HCT116 (cell line): ENCODE data around the gene DOK1. TPM values are rescaled to one million over a fixed set of nuclear protein-coding genes. Genes with fewer than 3 reads are reported as not detected.

Experiments used
- ATAC-seq: fragments of 200-7000 bp; cut with Tn5 transposase; 2 replicates; pipeline ENCODE4 v1.9.1; 2020; ENCODE audit warnings: mild to moderate bottlenecking, moderate library complexity
- BruUV-seq: library from RNA; stranded (reverse); fragments of 400-500 nt; replicated peaks from 2 replicates; lab custom pipeline; 2021; lab: Mats Ljungman, UMichigan
- CTCF ChIA-PET: fragments of 300-600 bp; sonication (Branson Sonifier 250); formaldehyde crosslinking; loops from one replicate; lab custom pipeline; 2021; ENCODE audit warnings: antibody characterized with exemption; lab: Charles Lee
- POLR2A ChIA-PET: fragments of 300-600, 350-600 bp; sonication (Branson Sonifier 250); formaldehyde crosslinking; loops from one replicate; lab custom pipeline; 2021; ENCODE audit warnings: antibody characterized with exemption; lab: Charles Lee
- RAD21 ChIA-PET, 2 experiments: fragments of 300-600 bp; sonication (Branson Sonifier 250); formaldehyde crosslinking; loops; one replicate each; lab custom pipeline; 2023; ENCODE audit warnings: low total read pairs in 2 of 2; ENCODE audit not compliant: uncharacterized antibody in 2 of 2, unreplicated experiment in 2 of 2, low non-redundant PET in 1 of 2; lab: Charles Lee
- DNase-seq: peaks from one replicate; pipeline ENCODE4 v3.0.0-alpha.2; 2010; ENCODE audit warnings: low read depth, low spot score
- H2AFZ ChIP-seq: fragments of 200-600 bp; shearing (Covaris generic), sonication (generic); 2 replicates; pipeline ENCODE4 v1.6.1; 2017; ENCODE audit warnings: low read depth, mixed run types, mixed read lengths, antibody characterized with exemption, low read length; ENCODE audit not compliant: poor library complexity, severe bottlenecking
- H3K27ac ChIP-seq: 2 replicates; pipeline ENCODE4 v1.5.1; 2012; ENCODE audit warnings: low read depth, low read length
- H3K27me3 ChIP-seq: fragments of 200-600 bp; sonication (generic); 2 replicates; pipeline ENCODE4 v1.6.1; 2016; ENCODE audit warnings: mixed run types, low read length, mixed read lengths; ENCODE audit not compliant: insufficient read depth
- H3K36me3 ChIP-seq, 2 experiments: fragments of 200-500 bp in 1 of 2; fragments of 200-600 bp in 1 of 2; sonication (Bioruptor generic) in 1 of 2; sonication (generic) in 1 of 2; 2 replicates each; pipeline versions ENCODE4 v1.5.1 to v1.6.1; 2014 to 2016; ENCODE audit warnings: low read length in 2 of 2, inconsistent platforms in 1 of 2, mixed read lengths in 1 of 2, mixed run types in 1 of 2; ENCODE audit not compliant: insufficient read depth in 2 of 2, control insufficient read depth in 1 of 2
- H3K4me1 ChIP-seq, 2 experiments: fragments of 200-600 bp in 1 of 2; sonication (generic) in 1 of 2; 2 replicates each; pipeline versions ENCODE4 v1.5.1 to v1.6.1; 2012 to 2017; ENCODE audit warnings: low read length in 2 of 2, inconsistent platforms in 1 of 2, mild to moderate bottlenecking in 1 of 2, mixed read lengths in 1 of 2, mixed run types in 1 of 2, moderate library complexity in 1 of 2; ENCODE audit not compliant: insufficient read depth in 2 of 2, control insufficient read depth in 1 of 2
- H3K4me2 ChIP-seq: fragments of 200-600 bp; sonication (generic); 2 replicates; pipeline ENCODE4 v1.6.1; 2017; ENCODE audit warnings: mixed run types, low read length, mixed read lengths
- H3K4me3 ChIP-seq, 2 experiments: fragments of 200-600 bp in 1 of 2; sonication (generic) in 1 of 2; replicated peaks in 1 of 2; 2 replicates each; pipeline ENCODE4 v1.5.1; 2011 to 2016; ENCODE audit warnings: low read length in 2 of 2, control low read depth in 1 of 2, low read depth in 1 of 2, mild to moderate bottlenecking in 1 of 2, mixed read lengths in 1 of 2, mixed run types in 1 of 2
- H3K79me2 ChIP-seq: fragments of 200-600 bp; sonication (generic); 2 replicates; pipeline ENCODE4 v1.6.1; 2017; ENCODE audit warnings: mild to moderate bottlenecking, mixed run types, low read length, moderate library complexity, mixed read lengths; ENCODE audit not compliant: insufficient read depth
- H3K9ac ChIP-seq: fragments of 200-600 bp; sonication (generic); 2 replicates; pipeline ENCODE4 v1.6.1; 2016; ENCODE audit warnings: low read length, mixed read lengths
- H3K9me2 ChIP-seq: fragments of 200-600 bp; sonication (generic), shearing (Covaris generic); 2 replicates; pipeline ENCODE4 v1.6.1; 2017; ENCODE audit warnings: mixed run types, mild to moderate bottlenecking, moderate library complexity; ENCODE audit not compliant: insufficient read depth
- H3K9me3 ChIP-seq, 2 experiments: fragments of 200-500 bp in 1 of 2; fragments of 200-600 bp in 1 of 2; sonication (Bioruptor generic) in 1 of 2; sonication (generic) in 1 of 2; 2 replicates each; pipeline ENCODE4 v1.6.1; 2014 to 2017; ENCODE audit warnings: low read length in 2 of 2, mixed read lengths in 2 of 2, inconsistent platforms in 1 of 2, low read depth in 1 of 2, mild to moderate bottlenecking in 1 of 2, mixed run types in 1 of 2, moderate library complexity in 1 of 2; ENCODE audit not compliant: control insufficient read depth in 1 of 2, insufficient read depth in 1 of 2
- H4K20me1 ChIP-seq: fragments of 200-600 bp; sonication (generic), shearing (Covaris generic); 2 replicates; pipeline ENCODE4 v1.6.1; 2017; ENCODE audit warnings: mixed run types, mild to moderate bottlenecking, moderate library complexity; ENCODE audit not compliant: insufficient read depth
- CEBPB ChIP-seq: IDR thresholded peaks from 2 replicates; pipeline ENCODE4 v1.6.1; 2012; ENCODE audit warnings: low read depth
- EGR1 ChIP-seq: IDR thresholded peaks from 2 replicates; pipeline ENCODE4 v1.6.1; 2012; ENCODE audit warnings: low read depth
- EZH2phosphoT487 ChIP-seq: fragments of 200-600 bp; IDR thresholded peaks from 2 replicates; pipeline ENCODE4 v1.6.1; 2018; ENCODE audit warnings: antibody characterized with exemption, borderline replicate concordance
- JUND ChIP-seq: IDR thresholded peaks from 2 replicates; pipeline ENCODE4 v1.6.1; 2012
- POLR2AphosphoS5 ChIP-seq: IDR thresholded peaks from 2 replicates; pipeline ENCODE4 v1.6.1; 2011; ENCODE audit warnings: mild to moderate bottlenecking, low read depth, low read length, moderate library complexity
- RAD21 ChIP-seq: IDR thresholded peaks from 2 replicates; pipeline ENCODE4 v1.6.1; 2012; ENCODE audit warnings: low read depth, mild to moderate bottlenecking
- SIN3A ChIP-seq: IDR thresholded peaks from 2 replicates; pipeline ENCODE4 v1.6.1; 2012; ENCODE audit warnings: low read depth
- SP1 ChIP-seq: IDR thresholded peaks from 2 replicates; pipeline ENCODE4 v1.6.1; 2012; ENCODE audit warnings: low read depth
- SRF ChIP-seq: IDR thresholded peaks from 2 replicates; pipeline ENCODE4 v1.6.1; 2012; ENCODE audit warnings: low read depth
- YY1 ChIP-seq: IDR thresholded peaks from 2 replicates; pipeline ENCODE4 v1.6.1; 2011; ENCODE audit warnings: low read length, low read depth, moderate library complexity, mild to moderate bottlenecking; ENCODE audit not compliant: insufficient replicate concordance; ENCODE audit errors: extremely low read depth
- ZFX ChIP-seq: fragments of 450-650 bp; IDR thresholded peaks from 2 replicates; pipeline ENCODE4 v1.6.1; 2017
- ZNF274 ChIP-seq: fragments of 200-500 bp; sonication (Bioruptor generic); IDR thresholded peaks from 2 replicates; pipeline ENCODE4 v1.6.1; 2014; ENCODE audit warnings: mild to moderate bottlenecking, low read depth, low read length, inconsistent platforms
- intact Hi-C: fragments of 100-400 bp; cut with micrococcal nuclease; formaldehyde crosslinking; loops from 2 replicates; pipeline ENCODE4 v1.10.0; 2022
- total RNA-seq: library from RNA; stranded (reverse); gene quantifications from one replicate; pipeline ENCODE4 v1.2.1, GENCODE V29; 2021; ENCODE audit not compliant: unreplicated experiment
- TF ChIP-seq, protein P1 (sequence below), 3 experiments: fragments of 200-600 bp in 1 of 3; sonication (generic) in 1 of 3; IDR thresholded peaks in 2 of 3; conservative IDR thresholded peaks in 1 of 3; 2 replicates each; pipeline ENCODE4 v1.5.1; 2012 to 2017; ENCODE audit warnings: low read depth in 2 of 3, low read length in 2 of 3, antibody characterized with exemption in 1 of 3, borderline replicate concordance in 1 of 3, control low read depth in 1 of 3, mild to moderate bottlenecking in 1 of 3, mixed read lengths in 1 of 3, mixed run types in 1 of 3, moderate library complexity in 1 of 3; ENCODE audit not compliant: insufficient read depth in 1 of 3
- TF ChIP-seq, protein P2 (sequence below): IDR thresholded peaks from 2 replicates; pipeline ENCODE4 v1.6.1; 2011; ENCODE audit warnings: mild to moderate bottlenecking, low read length, moderate library complexity; ENCODE audit not compliant: insufficient replicate concordance; ENCODE audit errors: extremely low read depth
- TF ChIP-seq, protein P3 (sequence below): IDR thresholded peaks from 2 replicates; pipeline ENCODE4 v1.6.1; 2012; ENCODE audit warnings: low read depth

The DOK1 gene
- total RNA-seq, 1 experiment from 2014 or later = 18.8 TPM

DNA sequence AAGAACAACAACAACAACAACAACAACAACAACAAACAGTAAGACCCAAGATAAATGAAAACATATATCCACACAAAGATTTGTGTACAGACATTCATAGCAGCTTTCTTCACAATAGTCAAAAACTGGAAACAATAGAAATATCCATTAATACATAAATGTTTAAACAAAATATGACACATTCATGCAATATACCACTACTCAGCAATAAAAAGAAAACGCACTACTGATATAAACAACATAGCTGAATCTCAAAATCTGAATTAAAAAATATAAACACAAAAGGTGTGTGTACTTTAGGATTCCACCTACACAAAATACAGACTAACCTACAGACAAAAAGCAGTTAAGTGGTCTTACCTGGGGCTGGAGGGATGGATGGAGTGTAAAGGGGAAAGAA is 42.1 kb downstream of the DOK1 start:
- H3K4me2 ChIP-seq = no peak overlapping the region
- no peaks in the 10 kb centered on the region for H4K20me1 ChIP-seq
- intact Hi-C loops = no loop called here
- no TSS peak for BruUV-seq
- H3K79me2 ChIP-seq = no peaks in the 10 kb centered on the region
- no peaks in the 10 kb centered on the region for H3K36me3 ChIP-seq
- H3K9ac ChIP-seq = no peak overlapping the region
- DNase-seq (no peak), ATAC-seq (no peak)
- no peaks in the 10 kb centered on the region for H3K9me3 ChIP-seq
- TF ChIP-seq SIN3A = no peak
- TF ChIP-seq SRF = no peak
- no peak for TF ChIP-seq CEBPB
- TF ChIP-seq, protein P1, sequence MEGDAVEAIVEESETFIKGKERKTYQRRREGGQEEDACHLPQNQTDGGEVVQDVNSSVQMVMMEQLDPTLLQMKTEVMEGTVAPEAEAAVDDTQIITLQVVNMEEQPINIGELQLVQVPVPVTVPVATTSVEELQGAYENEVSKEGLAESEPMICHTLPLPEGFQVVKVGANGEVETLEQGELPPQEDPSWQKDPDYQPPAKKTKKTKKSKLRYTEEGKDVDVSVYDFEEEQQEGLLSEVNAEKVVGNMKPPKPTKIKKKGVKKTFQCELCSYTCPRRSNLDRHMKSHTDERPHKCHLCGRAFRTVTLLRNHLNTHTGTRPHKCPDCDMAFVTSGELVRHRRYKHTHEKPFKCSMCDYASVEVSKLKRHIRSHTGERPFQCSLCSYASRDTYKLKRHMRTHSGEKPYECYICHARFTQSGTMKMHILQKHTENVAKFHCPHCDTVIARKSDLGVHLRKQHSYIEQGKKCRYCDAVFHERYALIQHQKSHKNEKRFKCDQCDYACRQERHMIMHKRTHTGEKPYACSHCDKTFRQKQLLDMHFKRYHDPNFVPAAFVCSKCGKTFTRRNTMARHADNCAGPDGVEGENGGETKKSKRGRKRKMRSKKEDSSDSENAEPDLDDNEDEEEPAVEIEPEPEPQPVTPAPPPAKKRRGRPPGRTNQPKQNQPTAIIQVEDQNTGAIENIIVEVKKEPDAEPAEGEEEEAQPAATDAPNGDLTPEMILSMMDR (IDR thresholded peaks at IDR 0.05 in 2 of 3, conservative IDR thresholded peaks at IDR 0.05 in 1 of 3; ENCODE audit: borderline replicate concordance in 1 of 3, insufficient read depth in 1 of 3, low read depth in 2 of 3, low read length in 2 of 3) = no peak
- TF ChIP-seq, protein P2, sequence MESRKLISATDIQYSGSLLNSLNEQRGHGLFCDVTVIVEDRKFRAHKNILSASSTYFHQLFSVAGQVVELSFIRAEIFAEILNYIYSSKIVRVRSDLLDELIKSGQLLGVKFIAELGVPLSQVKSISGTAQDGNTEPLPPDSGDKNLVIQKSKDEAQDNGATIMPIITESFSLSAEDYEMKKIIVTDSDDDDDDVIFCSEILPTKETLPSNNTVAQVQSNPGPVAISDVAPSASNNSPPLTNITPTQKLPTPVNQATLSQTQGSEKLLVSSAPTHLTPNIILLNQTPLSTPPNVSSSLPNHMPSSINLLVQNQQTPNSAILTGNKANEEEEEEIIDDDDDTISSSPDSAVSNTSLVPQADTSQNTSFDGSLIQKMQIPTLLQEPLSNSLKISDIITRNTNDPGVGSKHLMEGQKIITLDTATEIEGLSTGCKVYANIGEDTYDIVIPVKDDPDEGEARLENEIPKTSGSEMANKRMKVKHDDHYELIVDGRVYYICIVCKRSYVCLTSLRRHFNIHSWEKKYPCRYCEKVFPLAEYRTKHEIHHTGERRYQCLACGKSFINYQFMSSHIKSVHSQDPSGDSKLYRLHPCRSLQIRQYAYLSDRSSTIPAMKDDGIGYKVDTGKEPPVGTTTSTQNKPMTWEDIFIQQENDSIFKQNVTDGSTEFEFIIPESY = no peak
- TF ChIP-seq SP1 = no peak
- TF ChIP-seq YY1 = no peak
- no peak for TF ChIP-seq POLR2AphosphoS5
- TF ChIP-seq EZH2phosphoT487 = no peak
- TF ChIP-seq ZFX = no peak
- TF ChIP-seq RAD21 = no peak
- no peak for TF ChIP-seq EGR1
- no peak for TF ChIP-seq ZNF274
- TF ChIP-seq, protein P3, sequence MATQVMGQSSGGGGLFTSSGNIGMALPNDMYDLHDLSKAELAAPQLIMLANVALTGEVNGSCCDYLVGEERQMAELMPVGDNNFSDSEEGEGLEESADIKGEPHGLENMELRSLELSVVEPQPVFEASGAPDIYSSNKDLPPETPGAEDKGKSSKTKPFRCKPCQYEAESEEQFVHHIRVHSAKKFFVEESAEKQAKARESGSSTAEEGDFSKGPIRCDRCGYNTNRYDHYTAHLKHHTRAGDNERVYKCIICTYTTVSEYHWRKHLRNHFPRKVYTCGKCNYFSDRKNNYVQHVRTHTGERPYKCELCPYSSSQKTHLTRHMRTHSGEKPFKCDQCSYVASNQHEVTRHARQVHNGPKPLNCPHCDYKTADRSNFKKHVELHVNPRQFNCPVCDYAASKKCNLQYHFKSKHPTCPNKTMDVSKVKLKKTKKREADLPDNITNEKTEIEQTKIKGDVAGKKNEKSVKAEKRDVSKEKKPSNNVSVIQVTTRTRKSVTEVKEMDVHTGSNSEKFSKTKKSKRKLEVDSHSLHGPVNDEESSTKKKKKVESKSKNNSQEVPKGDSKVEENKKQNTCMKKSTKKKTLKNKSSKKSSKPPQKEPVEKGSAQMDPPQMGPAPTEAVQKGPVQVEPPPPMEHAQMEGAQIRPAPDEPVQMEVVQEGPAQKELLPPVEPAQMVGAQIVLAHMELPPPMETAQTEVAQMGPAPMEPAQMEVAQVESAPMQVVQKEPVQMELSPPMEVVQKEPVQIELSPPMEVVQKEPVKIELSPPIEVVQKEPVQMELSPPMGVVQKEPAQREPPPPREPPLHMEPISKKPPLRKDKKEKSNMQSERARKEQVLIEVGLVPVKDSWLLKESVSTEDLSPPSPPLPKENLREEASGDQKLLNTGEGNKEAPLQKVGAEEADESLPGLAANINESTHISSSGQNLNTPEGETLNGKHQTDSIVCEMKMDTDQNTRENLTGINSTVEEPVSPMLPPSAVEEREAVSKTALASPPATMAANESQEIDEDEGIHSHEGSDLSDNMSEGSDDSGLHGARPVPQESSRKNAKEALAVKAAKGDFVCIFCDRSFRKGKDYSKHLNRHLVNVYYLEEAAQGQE = no peak
- TF ChIP-seq JUND = no peak
- ChIA-PET POLR2A (no interaction called here), RAD21 (no interaction called here), CTCF (no interaction called here)
- no peak overlapping the region for H3K4me3 ChIP-seq
- H3K9me2 ChIP-seq = no peaks in the 10 kb centered on the region
- H3K27me3 ChIP-seq = no peaks in the 10 kb centered on the region
- no peak overlapping the region for H3K27ac ChIP-seq
- H2AFZ ChIP-seq = no peak overlapping the region
- no peaks in the 10 kb centered on the region for H3K4me1 ChIP-seq
